ENCODE measurements around the gene NR4A3. TPM values are rescaled to one million over a fixed set of nuclear protein-coding genes. Genes with fewer than 3 reads are reported as not detected.

Gene NR4A3
- total and polyA plus RNA-seq, 10 donors: 0.32 to 6.7 (median 2.2) TPM

DNA sequence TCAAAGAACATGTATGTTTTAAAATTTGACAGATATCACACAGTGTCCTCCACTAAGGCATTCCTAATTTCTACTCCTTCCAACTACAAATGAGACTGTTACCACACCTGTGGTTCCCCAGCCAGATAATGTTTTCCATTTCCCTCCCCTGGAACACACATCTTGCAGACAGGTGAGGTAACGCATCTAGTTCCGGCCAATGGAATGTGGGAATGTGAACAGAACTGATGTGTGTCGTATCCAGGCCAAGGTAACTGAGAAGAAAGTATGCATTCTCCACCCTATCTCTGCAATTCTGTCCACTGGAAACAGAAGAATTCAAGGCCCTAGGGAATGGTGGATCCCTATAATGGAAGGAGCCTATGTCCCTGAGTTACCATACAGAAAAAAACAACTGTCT is 19.9 kb upstream of the NR4A3 start:
- DNase-seq: no peak
- no peaks in the 10 kb centered on the region for H3K36me3 ChIP-seq
- H3K9me3 ChIP-seq: no peaks in the 10 kb centered on the region
- TF ChIP-seq POLR2A (IDR thresholded peaks at IDR 0.05): no peak
- TF ChIP-seq POLR2AphosphoS5 (IDR thresholded peaks at IDR 0.05): no peak
- TF ChIP-seq, protein P1, sequence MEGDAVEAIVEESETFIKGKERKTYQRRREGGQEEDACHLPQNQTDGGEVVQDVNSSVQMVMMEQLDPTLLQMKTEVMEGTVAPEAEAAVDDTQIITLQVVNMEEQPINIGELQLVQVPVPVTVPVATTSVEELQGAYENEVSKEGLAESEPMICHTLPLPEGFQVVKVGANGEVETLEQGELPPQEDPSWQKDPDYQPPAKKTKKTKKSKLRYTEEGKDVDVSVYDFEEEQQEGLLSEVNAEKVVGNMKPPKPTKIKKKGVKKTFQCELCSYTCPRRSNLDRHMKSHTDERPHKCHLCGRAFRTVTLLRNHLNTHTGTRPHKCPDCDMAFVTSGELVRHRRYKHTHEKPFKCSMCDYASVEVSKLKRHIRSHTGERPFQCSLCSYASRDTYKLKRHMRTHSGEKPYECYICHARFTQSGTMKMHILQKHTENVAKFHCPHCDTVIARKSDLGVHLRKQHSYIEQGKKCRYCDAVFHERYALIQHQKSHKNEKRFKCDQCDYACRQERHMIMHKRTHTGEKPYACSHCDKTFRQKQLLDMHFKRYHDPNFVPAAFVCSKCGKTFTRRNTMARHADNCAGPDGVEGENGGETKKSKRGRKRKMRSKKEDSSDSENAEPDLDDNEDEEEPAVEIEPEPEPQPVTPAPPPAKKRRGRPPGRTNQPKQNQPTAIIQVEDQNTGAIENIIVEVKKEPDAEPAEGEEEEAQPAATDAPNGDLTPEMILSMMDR (IDR thresholded peaks at IDR 0.05 in 8 of 11, conservative IDR thresholded peaks at IDR 0.05 in 3 of 11): no peak
- H3K4me3 ChIP-seq: no peak overlapping the region
- no peak overlapping the region for H3K27ac ChIP-seq
- WGBS, 5 donors: 94 to 100% (median 98%) methylated on average over 3 of the region's 3 CpGs
- no peaks in the 10 kb centered on the region for H3K27me3 ChIP-seq (replicated peaks in 1 of 7)
- intact Hi-C loops (cut with DNase I; ENCODE audit: low total_unique reads): no loop called here
- H3K4me1 ChIP-seq: no peaks in the 10 kb centered on the region

DNA sequence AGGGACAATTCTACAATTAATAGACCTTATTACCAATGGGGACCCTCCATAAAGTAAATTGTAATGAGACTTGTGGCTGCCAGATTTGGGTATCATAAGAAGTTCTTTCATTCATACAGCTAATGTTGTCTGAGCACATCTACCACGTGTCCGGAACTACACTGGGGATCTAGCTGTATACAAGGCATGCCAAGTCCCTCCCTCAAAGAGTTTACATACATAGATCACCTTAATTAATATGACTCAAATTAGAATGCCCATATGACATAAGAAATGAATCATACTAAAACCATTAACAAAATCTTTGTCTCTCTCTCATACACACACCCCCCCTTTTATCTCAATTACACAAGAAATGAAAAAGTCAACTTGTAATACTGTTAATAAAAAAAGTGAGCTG is 18.0 kb upstream of the NR4A3 start:
- Histone ChIP-seq H3K36me3 (no peaks in the 10 kb centered on the region), H3K9me3 (no peaks in the 10 kb centered on the region), H3K4me3 (no peak overlapping the region), H3K27me3 (replicated peaks in 1 of 7) (no peaks in the 10 kb centered on the region), H3K27ac (no peak overlapping the region), H3K4me1 (peaks cover 0 to 10% (median 4%) of the 10 kb centered on the region in 6 donors)
- intact Hi-C loops (cut with DNase I; ENCODE audit: low total_unique reads): no loop called here
- 84 to 97% (median 93%) methylated on average over 2 of the region's 2 CpGs for WGBS, 5 donors
- no peak for DNase-seq
- TF ChIP-seq, protein P1 (IDR thresholded peaks at IDR 0.05 in 8 of 11, conservative IDR thresholded peaks at IDR 0.05 in 3 of 11): no peak
- TF ChIP-seq POLR2AphosphoS5 (IDR thresholded peaks at IDR 0.05) (no peak), POLR2A (IDR thresholded peaks at IDR 0.05) (no peak)

DNA sequence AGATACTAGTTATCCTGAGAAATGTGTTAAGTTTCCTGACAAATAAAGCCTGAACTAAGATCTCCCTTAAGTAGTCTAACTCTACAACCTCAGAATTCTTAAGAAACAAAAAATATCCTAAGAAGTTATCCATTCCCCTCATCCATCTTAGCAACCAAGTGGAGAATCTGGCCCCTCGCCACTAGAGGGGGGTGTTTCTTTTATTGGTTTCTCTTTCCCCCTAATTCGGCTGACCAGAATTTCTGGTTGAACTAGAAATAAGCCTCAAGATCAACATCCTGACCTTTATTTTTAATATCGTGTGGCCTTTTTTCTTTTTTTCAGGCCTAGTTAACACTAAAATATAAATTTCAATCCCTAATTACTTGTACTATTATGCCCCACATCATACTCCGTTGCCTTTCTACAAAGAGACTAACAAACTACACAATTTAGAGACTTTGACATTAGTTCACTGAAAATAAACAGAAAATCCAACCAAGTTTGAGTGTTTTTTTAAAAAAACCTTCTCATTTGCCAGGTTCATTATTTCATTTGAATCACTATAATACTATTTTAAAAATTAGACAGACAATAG is 14.3 kb upstream of the NR4A3 start:
- H3K27me3 ChIP-seq (replicated peaks in 1 of 7): no peaks in the 10 kb centered on the region
- intact Hi-C loops (cut with DNase I; ENCODE audit: low total_unique reads): loop anchor here (5.0 kb wide), 1 partner anchor 205 kb away; no protein-coding TSS in a partner anchor
- peak; percentile 81 for DNase-seq
- no peak overlapping the region for H3K27ac ChIP-seq
- H3K36me3 ChIP-seq: no peaks in the 10 kb centered on the region
- WGBS, 5 donors: 25 to 30% (median 29%) methylated on average over 4 of the region's 4 CpGs
- no peaks in the 10 kb centered on the region for H3K9me3 ChIP-seq
- H3K4me3 ChIP-seq: no peak overlapping the region
- TF ChIP-seq POLR2A (IDR thresholded peaks at IDR 0.05): no peak
- TF ChIP-seq, protein P1 (IDR thresholded peaks at IDR 0.05 in 8 of 11, conservative IDR thresholded peaks at IDR 0.05 in 3 of 11): peak; percentile 34 to 90 (median 79)
- H3K4me1 ChIP-seq: peaks cover 0 to 10% (median 4%) of the 10 kb centered on the region in 6 donors

DNA sequence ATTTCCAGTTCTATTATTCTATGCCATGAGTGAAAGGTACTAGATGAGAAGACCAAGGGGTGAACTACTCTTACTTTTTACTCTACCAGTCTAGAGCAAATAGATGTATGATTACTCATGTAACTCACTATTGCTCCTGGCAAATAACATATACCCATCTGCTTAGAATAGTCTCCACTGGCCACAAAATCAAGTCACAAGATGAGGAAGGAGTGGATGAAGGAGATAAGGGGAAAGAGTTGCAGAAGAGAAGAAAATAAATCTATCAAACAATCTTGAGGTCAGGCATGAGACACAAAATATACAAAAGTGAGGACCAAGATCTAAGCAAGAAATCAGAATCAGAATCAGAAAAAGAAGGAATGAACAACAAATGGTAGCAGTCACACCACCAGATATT is 13.7 kb upstream of the NR4A3 start:
- H3K4me3 ChIP-seq: no peak overlapping the region
- H3K27ac ChIP-seq: no peak overlapping the region
- no peaks in the 10 kb centered on the region for H3K27me3 ChIP-seq (replicated peaks in 1 of 7)
- H3K4me1 ChIP-seq: peaks cover 0 to 10% (median 4%) of the 10 kb centered on the region in 6 donors
- no peaks in the 10 kb centered on the region for H3K36me3 ChIP-seq
- intact Hi-C loops (cut with DNase I; ENCODE audit: low total_unique reads): loop anchor here (5.0 kb wide), 1 partner anchor 204 kb away; no protein-coding TSS in a partner anchor
- TF ChIP-seq POLR2A (IDR thresholded peaks at IDR 0.05): no peak
- TF ChIP-seq POLR2AphosphoS5 (IDR thresholded peaks at IDR 0.05): no peak
- TF ChIP-seq, protein P1 (IDR thresholded peaks at IDR 0.05 in 8 of 11, conservative IDR thresholded peaks at IDR 0.05 in 3 of 11): no peak
- H3K9me3 ChIP-seq: no peaks in the 10 kb centered on the region
- DNase-seq: no peak
